Suprapubic skin (tissue), 3 donors: ENCODE results near the gene TMEM131.

Experiments used
- POLR2A ChIP-seq, 2 donors: fragments of 450-650 bp; IDR thresholded peaks; one replicate each; pipeline ENCODE4 v1.6.1; 2017; ENCODE audit warnings: antibody characterized with exemption in 2 of 2, mild to moderate bottlenecking in 2 of 2, moderate library complexity in 2 of 2
- TF ChIP-seq, protein P1 (sequence below), 2 donors: fragments of 200-600 bp in 1 of 2; fragments of 450-650 bp in 1 of 2; sonication (generic) in 1 of 2; IDR thresholded peaks; one replicate each; pipeline ENCODE4 v1.5.1; 2016 to 2019; ENCODE audit warnings: antibody characterized with exemption in 2 of 2, mild to moderate bottlenecking in 1 of 2, moderate library complexity in 1 of 2

DNA sequence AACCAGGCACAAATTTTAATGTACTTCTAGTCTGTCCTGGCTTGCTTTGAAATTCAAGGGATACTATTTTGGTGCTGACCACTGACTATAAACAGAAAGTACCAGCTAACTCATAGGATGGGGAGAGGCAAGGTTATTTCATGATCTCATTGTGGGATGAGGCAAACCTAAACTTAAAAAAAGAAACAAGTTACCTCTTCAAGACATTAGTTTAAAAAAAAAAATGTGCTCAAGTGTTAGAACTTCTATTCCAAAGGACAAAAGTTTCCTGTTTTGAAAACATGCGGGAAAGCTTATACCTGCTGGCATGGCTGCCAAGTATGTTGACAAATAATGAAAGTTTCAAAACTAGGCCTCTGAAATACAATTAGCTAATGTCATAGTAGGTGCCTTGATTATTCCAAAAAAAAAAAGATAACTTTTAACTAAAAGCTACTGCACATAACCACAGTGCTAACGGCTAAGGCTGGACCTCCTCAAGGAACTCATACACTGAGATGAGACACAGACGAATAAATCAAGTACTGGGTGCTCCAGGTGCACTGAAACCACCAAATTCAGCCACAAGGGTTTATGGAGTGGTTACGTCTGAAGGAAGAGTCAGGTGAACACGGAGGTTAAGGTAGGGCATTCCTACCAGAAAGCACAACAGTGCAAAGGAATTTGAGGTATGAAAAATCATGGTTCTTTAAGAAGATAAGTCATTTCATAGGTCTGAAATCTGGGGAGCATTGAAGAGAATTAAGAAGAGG lies 38.1 kb downstream of the TMEM131 start:
- TF ChIP-seq, protein P1, sequence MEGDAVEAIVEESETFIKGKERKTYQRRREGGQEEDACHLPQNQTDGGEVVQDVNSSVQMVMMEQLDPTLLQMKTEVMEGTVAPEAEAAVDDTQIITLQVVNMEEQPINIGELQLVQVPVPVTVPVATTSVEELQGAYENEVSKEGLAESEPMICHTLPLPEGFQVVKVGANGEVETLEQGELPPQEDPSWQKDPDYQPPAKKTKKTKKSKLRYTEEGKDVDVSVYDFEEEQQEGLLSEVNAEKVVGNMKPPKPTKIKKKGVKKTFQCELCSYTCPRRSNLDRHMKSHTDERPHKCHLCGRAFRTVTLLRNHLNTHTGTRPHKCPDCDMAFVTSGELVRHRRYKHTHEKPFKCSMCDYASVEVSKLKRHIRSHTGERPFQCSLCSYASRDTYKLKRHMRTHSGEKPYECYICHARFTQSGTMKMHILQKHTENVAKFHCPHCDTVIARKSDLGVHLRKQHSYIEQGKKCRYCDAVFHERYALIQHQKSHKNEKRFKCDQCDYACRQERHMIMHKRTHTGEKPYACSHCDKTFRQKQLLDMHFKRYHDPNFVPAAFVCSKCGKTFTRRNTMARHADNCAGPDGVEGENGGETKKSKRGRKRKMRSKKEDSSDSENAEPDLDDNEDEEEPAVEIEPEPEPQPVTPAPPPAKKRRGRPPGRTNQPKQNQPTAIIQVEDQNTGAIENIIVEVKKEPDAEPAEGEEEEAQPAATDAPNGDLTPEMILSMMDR (IDR thresholded peaks at IDR 0.05) = no peak
- TF ChIP-seq POLR2A (IDR thresholded peaks at IDR 0.05) = no peak
